ENCODE measurements around the gene PTH1R.

The PTH1R gene

DNA sequence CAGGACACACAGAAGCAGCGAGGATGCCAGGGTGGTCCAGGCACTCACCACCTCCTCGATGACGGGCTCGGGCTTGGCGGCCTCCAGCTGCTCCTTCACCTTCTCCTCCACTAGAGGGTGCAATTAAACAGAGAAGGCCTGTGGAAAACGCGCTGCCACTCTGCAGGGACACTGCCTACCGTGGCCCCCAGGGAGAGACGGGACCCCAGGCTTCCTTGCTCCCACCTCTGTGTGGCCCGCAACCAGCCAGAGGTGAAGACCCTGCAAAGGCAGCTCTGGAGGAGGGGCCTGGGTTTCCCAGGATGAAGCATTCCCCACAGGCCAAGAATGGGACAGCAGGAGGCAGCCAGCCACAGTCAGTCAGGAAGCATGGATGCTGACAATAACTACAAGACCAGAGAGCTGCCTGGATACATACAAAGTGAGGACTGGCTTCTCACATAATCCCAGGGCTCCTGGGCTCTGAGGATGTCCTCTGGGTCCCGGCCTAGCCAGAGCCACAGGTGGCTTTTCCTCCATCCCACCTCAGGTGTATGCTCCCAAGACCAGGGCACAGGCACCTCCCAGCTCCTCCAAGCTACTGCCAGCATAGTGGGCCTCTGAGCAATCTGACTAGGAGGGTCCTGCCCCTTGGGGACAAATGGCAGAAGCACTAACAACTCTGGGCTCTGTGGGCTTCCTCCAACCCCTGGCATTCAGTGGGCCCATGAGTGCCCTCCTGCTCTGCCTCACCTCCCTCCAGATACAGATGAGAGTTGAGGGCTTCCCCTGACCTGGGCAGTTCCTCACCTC is 46.2 kb downstream of the PTH1R start:
- TF ChIP-seq, protein P1, sequence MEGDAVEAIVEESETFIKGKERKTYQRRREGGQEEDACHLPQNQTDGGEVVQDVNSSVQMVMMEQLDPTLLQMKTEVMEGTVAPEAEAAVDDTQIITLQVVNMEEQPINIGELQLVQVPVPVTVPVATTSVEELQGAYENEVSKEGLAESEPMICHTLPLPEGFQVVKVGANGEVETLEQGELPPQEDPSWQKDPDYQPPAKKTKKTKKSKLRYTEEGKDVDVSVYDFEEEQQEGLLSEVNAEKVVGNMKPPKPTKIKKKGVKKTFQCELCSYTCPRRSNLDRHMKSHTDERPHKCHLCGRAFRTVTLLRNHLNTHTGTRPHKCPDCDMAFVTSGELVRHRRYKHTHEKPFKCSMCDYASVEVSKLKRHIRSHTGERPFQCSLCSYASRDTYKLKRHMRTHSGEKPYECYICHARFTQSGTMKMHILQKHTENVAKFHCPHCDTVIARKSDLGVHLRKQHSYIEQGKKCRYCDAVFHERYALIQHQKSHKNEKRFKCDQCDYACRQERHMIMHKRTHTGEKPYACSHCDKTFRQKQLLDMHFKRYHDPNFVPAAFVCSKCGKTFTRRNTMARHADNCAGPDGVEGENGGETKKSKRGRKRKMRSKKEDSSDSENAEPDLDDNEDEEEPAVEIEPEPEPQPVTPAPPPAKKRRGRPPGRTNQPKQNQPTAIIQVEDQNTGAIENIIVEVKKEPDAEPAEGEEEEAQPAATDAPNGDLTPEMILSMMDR (IDR thresholded peaks at IDR 0.05; ENCODE audit: control insufficient read depth, extremely low read depth, insufficient read depth): peak; percentile 64
- H3K4me3 ChIP-seq (ENCODE audit: low read depth, low read length): no peak overlapping the region
- no peak for DNase-seq (ENCODE audit: low read depth)

DNA sequence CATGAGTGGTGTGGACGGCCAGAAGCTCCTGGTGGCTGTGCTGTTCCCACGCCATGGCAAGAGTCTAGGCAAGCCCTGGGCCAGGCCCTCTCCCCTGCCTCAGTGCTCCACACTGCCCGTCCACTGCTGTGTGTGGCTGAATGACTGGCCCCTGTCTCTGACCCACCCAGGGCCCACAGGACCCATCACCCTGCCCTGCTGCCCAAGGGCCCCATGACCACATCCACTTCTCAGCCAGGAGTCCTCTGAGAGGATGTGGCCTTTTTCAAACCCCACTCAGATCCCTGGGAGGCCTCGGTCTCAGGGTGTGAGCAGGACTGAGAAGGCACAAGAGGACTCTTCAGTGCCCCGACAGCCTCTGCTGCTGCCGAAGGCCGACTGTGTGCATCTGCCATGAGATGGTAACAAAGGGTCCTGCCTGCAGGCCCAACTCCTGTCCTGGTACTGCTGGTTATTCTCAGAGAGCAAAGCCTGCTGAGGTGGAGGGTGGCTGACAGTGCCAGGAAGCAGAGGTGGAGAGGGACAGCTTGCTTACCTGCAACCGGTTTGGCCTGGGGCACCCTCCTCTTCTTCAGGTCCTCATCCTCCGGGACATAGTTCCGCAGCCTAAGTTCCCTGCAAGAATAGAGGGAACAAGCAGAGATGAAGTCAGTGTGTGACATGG is 47.5 kb downstream of the PTH1R start:
- TF ChIP-seq, protein P1 (IDR thresholded peaks at IDR 0.05; ENCODE audit: control insufficient read depth, extremely low read depth, insufficient read depth): no peak
- DNase-seq (ENCODE audit: low read depth): no peak
- H3K4me3 ChIP-seq (ENCODE audit: low read depth, low read length): no peak overlapping the region

DNA sequence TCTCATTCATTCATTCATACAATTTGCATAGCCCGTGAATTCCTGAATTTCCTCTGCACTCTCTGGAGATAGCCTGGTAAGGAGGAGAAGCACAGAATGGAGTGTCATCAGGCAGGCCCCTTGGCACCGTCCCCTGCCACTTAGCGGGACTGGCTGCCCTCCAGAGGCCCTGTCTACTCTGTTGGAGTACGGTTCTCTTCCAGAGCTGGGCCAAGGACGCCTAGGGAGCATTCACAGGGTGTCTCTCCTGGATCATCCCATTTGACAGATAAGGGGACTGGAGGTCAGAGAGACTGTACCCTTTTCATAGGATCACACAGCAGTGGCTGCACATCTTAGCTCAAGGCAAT is 48.0 kb downstream of the PTH1R start:
- TF ChIP-seq, protein P1 (IDR thresholded peaks at IDR 0.05; ENCODE audit: control insufficient read depth, extremely low read depth, insufficient read depth): no peak
- no peak overlapping the region for H3K4me3 ChIP-seq (ENCODE audit: low read depth, low read length)
- DNase-seq (ENCODE audit: low read depth): no peak

GRCh38 chr3:46926039-46926438 is 48.5 kb downstream of the PTH1R start:
- DNase-seq (ENCODE audit: low read depth): no peak
- TF ChIP-seq, protein P1 (IDR thresholded peaks at IDR 0.05; ENCODE audit: control insufficient read depth, extremely low read depth, insufficient read depth): no peak
- no peak overlapping the region for H3K4me3 ChIP-seq (ENCODE audit: low read depth, low read length)

DNA sequence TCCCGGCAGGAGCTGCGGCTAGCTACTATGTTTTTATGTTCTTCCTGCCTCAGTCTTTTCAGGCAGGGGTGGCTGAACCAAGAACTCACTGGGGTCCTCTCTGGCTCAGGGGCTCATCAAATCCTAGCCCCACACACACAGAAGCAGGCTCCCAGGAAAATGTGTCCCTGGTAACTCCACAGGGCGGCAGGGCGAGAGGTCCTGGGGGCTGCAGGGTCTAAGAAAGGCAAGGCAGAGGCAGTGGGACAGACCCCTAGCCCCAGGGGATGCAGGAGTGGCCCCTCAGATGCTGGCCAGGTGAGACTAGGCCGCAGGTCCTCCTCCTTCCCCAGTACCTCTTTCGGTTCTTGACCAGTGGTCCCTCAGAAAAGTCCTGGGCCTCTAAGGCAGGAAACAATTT is 48.9 kb downstream of the PTH1R start:
- TF ChIP-seq, protein P1 (IDR thresholded peaks at IDR 0.05; ENCODE audit: control insufficient read depth, extremely low read depth, insufficient read depth): no peak
- no peak overlapping the region for H3K4me3 ChIP-seq (ENCODE audit: low read depth, low read length)

GRCh38 chr3:46926871-46927717 is 49.6 kb downstream of the PTH1R start:
- no peak for DNase-seq (ENCODE audit: low read depth)
- no peak overlapping the region for H3K4me3 ChIP-seq (ENCODE audit: low read depth, low read length)

More for the DNA sequence above, 48.9 kb downstream of the PTH1R start:
- no peak for DNase-seq (ENCODE audit: low read depth)

More at GRCh38 chr3:46926871-46927717, 49.6 kb downstream of the PTH1R start:
- TF ChIP-seq, protein P1 (IDR thresholded peaks at IDR 0.05; ENCODE audit: control insufficient read depth, extremely low read depth, insufficient read depth): no peak
